HG03060 (cell line): ENCODE data around the gene HUWE1.
A peak's percentile ranks its signal among the peaks of the same experiment; 100 is the strongest.

Experiments
- ATAC-seq: cut with Tn5 transposase; IDR thresholded peaks from one replicate; pipeline ENCODE4 v1.9.1; 2021; ENCODE audit warnings: low read depth, moderate number of reproducible peaks; ENCODE audit not compliant: unreplicated experiment

The HUWE1 gene

DNA sequence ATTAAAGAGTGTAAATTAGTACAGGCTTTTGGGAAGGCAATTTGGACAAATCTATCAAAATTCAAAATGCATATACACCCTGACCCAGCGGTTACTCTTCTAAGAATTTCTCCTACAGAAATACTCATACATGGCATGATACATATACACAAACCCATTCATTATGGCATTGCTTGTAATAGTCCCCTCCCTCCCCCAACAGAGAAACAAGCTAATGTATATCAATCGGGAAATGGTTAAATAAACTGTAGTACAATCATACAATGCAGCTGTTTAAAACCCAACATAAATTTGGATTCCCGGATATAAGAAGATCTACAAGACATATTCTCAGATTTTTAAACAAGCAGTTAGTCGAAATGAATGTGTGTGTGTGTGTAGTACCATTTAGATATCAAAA, 808 bp downstream of the HUWE1 start:
- no peak for ATAC-seq

DNA sequence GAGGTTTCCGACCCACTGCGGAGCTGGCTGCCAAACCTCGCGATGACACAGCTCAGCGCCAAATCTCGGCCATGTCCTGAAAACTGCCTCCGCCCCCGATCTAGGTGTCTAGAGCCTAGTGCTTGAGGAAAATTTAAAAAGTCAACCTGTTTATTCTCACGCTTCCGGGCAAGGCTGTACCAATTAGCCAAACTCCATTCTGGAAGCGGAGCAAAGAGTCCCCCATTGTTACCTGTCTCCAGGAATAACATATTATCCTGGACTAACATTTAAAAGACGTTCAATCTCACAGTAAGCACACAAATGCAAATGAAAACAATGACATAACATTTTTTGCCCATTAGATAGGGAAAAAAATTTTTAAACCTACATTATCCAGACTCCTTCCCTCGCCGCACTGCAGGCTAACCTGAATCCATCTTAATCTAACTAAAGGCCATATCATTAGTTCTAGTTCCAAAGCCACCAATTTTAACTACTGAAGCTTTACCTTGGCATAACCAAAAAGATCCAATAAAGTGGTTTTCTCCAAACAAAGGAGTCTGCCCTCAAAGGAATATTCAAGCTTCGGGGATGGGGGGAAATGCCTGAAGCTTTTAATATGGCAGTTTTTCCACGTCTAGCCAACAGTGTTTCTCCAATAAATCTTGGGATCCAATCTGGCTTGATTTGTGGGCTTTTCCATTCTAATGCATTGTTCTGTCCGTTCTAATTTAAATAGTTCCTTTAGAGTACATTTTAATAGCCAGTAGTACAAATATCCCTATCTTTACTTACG, 1.9 kb downstream of the HUWE1 start:
- ATAC-seq, result no peak

GRCh38 chrX:53683556-53684414, 2.7 kb downstream of the HUWE1 start:
- peak; percentile 57 for ATAC-seq

- ATAC-seq, result no peak
These were observed 3.5 kb downstream of the HUWE1 start for GRCh38 chrX:53682885-53683555.

DNA sequence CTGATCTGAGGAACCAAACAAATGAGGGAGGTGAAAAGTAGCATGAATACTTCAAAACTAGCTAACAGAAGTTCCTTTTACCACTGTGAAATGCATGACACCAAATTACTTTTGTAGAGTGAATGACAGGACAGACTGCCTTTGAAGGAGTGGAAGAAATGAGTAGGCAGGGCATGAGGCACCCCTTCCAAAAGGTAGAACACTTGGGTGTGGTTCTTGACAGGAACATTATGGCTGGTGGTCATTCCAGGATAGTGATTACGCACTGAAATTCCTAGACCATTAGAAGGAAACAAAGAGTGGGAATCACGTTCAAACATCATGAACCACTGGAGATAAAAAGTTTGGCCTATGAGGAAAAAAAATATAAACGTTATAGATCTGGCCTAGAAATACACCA, 4.9 kb downstream of the HUWE1 start:
- no peak for ATAC-seq

DNA sequence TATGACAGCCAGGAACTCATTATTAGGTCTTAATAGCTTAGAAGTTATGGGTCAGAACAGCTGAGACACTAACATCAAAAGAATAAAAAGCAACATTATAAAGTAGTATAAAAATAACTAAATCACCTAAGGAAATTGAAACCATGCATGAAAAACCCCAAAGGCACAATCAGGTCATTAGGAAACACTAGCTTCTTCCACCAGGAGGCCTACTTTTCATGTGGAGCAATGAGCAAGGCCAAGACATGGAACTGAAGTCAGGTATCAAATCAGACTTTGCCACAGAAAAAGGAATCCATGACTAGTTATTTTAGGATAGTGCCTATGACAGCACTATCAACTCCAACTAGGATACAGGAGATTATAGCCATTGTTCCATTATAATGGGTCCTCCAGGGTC, 7.9 kb downstream of the HUWE1 start:
- no peak for ATAC-seq

DNA sequence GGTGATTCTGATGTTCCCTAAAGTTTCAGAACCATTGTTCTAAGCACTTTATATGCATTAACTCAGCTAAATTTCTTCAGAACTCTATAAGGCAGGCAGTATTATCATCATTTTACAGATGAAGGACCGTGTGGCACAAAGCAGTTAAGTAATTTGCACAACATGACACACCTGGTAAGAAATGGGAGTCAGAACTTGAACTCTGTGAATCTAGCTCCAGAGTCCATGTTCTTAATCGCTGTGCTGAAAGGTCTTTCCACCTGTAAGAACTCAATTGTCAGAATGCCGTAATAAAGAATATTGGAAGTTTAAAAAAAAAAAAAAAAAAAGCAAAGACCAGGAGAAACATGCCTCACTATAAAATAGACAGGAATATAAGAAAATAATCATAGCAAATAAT, 9.2 kb downstream of the HUWE1 start:
- no peak for ATAC-seq

- ATAC-seq, result no peak
These were observed 11.9 kb downstream of the HUWE1 start for GRCh38 chrX:53674581-53674980.

DNA sequence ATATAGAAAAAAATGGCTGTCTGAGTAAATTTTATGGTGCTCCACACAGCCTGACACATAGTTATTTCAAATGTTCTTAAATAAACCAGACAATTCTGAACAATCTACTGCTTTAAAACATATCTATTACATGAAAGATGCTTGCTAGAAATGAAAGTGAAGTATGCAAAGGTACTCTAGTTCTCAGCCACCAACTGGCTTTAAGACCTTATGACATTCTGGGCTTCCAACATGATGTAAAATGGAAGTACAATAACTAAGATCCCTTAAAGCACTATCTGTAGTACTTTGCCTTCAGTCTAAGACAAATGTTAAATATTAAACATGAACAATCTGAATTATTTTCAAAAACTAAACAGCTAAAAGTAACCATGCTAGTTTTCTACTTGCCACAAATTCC, 17.3 kb downstream of the HUWE1 start:
- ATAC-seq, result no peak

DNA sequence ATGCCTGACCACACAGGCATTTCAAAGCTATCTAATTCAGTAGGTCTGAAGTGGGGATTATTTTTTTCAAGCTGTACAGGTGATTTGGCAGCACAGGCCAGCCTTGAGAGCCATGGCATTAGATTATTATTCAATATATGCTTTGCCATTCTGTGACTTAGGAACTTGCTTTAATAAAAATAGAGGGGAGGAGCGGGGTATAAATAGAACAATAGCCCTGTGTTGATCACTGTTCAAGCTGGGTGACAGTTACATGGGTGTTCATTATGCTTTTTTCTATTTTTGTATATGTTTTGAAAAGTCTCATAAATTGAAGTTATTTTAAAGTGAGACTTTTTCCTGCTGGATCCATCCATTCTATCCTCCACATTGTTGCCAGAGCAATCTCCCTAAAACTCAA, 20.3 kb downstream of the HUWE1 start:
- ATAC-seq, result no peak

DNA sequence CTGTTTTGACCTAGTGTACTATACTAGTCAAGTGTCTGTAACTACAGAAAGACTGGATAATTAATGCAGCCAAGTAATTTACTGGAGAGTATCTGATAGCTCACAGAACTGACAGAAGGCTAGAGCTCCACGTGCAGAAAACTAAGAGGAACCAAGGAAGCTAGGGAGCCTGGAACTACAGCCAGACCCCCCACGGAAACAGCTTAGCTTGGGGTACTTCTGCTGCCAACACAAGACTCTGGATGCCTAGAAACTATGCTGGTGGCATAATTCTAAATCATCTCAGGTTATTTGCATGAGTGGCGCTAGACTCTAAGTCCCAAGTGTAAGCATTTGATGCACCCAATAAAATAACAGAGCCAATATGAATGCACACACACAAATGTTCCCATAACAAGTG, 26.5 kb downstream of the HUWE1 start:
- ATAC-seq, result no peak

- ATAC-seq, result no peak
These were observed 27.5 kb downstream of the HUWE1 start for GRCh38 chrX:53659039-53659438.

DNA sequence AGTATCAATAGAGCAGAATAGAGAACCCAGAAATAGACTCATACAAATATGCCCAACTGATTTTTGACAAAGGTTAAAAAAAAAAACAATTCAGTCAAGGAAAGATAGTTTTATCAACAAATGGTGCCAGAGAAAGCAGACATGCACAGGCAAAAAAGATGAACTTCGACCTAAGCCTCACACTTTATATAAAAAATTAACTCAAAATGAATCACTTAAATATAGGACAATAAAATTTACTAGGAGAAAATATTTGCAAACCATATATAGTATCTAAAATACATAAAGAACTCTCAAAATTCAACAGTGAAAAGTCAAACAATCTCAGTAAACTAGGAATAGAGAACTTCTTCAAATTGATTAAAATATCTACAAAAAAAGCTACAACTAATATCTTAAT, 29.7 kb downstream of the HUWE1 start:
- no peak for ATAC-seq

DNA sequence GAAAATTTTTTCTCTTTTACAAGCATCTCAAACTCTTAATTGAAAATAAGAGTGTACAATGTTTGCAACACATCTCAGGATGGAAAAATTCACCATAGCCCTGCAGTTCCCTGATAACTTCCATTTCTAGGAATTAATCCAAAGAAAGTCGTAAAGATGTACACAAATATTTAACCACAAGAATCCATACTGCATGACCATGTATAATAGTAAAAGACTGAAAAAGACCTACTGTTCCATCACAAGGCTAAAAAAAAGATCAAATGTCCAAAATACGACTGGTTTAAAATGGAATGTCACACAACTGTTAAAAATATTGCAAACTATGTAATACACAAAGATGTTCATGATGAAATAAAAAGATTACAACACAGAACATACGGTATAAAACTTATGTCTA, 32.1 kb downstream of the HUWE1 start:
- no peak for ATAC-seq

GRCh38 chrX:53644751-53645150, 41.8 kb downstream of the HUWE1 start:
- no peak for ATAC-seq

GRCh38 chrX:53642337-53642736, 44.2 kb downstream of the HUWE1 start:
- no peak for ATAC-seq

GRCh38 chrX:53639257-53639656, 47.3 kb downstream of the HUWE1 start:
- ATAC-seq, result no peak

- no peak for ATAC-seq
These were observed 49.0 kb downstream of the HUWE1 start for GRCh38 chrX:53637479-53637878.

DNA sequence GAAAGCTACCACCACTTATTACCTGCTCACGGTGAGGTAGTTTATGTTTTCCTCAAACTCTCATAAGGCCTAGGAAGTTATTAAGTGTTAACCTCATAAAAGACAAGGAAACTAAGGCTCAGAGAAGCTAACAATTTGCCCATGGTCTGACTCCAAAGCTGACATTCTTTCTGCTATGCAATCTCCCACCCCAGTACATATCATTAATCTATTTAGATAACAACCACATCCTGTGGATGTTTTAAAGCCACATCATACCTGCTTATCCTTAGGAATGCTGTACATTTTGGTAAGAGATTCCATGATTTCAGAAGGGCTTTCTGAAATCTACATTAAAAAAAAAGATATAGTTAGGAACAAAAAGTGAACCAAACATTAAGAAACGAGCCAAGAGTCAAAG, 55.4 kb downstream of the HUWE1 start:
- no peak for ATAC-seq

DNA sequence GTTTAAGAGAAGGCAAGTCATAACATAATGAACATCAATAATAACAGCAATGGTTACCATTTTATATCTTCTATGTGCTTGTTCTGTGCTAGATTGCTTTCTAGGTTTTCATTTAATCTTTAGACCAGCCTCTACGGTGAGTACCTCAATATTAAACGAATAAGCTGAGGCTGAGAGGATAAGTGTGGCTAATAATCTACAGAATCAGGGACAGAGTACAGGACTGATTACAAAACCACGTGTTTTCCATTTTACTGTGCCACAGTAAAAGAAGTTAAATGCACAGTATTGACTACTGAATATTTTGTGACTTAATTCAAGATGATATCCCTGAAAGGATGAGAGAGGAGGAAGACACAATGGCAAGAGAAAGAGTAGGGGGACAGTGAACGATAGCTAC, 56.3 kb downstream of the HUWE1 start:
- ATAC-seq, result no peak

- ATAC-seq, result no peak
These were observed 64.1 kb downstream of the HUWE1 start for GRCh38 chrX:53622431-53622830.
